Transverse colon (tissue), 3 donors: ENCODE measurements around the gene PDE4DIP.
"Not testable (repeated sequence)": the region's sequence is repeated elsewhere in the genome, so short reads cannot be mapped to it uniquely, and the experiment has no call there.

Source experiments
- CTCF ChIP-seq, 5 experiments: fragments of 200-600 bp in 3 of 5; fragments of 450-650 bp in 2 of 5; sonication (generic) in 3 of 5; IDR thresholded peaks; 1 replicate in 2 of 5; 2 replicates in 3 of 5; pipeline ENCODE4 v1.5.1; 2016 to 2017; ENCODE audit warnings: antibody characterized with exemption in 5 of 5, inconsistent platforms in 3 of 5, mild to moderate bottlenecking in 2 of 5, moderate library complexity in 1 of 5
- POLR2A ChIP-seq: fragments of 450-650 bp; IDR thresholded peaks from one replicate; pipeline ENCODE4 v1.6.1; 2016; ENCODE audit warnings: antibody characterized with exemption, mild to moderate bottlenecking, moderate library complexity

- TF ChIP-seq CTCF (IDR thresholded peaks at IDR 0.05); POLR2A: not testable (repeated sequence)
Observed at GRCh38 chr1:148853363-148853762, 9.1 kb downstream of the PDE4DIP start.
